Spinal cord (tissue), 10 donors: ENCODE data around the gene RHOV. TPM values are rescaled to one million over a fixed set of nuclear protein-coding genes. Genes with fewer than 3 reads are reported as not detected.

Source experiments
- DNase-seq, 6 donors: peaks; one replicate each; pipeline versions ENCODE4 v3.0.0 to v3.0.0-alpha.2; 2013 to 2015; ENCODE audit warnings: low spot score in 6 of 6, low read depth in 4 of 6
- H3K27ac ChIP-seq: one replicate; pipeline ENCODE4 v1.5.1; 2013; ENCODE audit warnings: low read depth, low read length, control low read depth
- H3K27me3 ChIP-seq: one replicate; pipeline ENCODE4 v1.6.1; 2013; ENCODE audit warnings: low read length; ENCODE audit not compliant: control insufficient read depth, insufficient read depth
- H3K36me3 ChIP-seq: one replicate; pipeline ENCODE4 v1.6.1; 2013; ENCODE audit warnings: low read length; ENCODE audit not compliant: control insufficient read depth, insufficient read depth
- H3K4me1 ChIP-seq: one replicate; pipeline ENCODE4 v1.6.1; 2013; ENCODE audit warnings: low read length; ENCODE audit not compliant: control insufficient read depth, insufficient read depth
- H3K4me3 ChIP-seq: one replicate; pipeline ENCODE4 v1.5.1; 2013; ENCODE audit warnings: low read depth, low read length, control low read depth
- H3K9me3 ChIP-seq: one replicate; pipeline ENCODE4 v1.6.1; 2013; ENCODE audit warnings: low read length; ENCODE audit not compliant: control insufficient read depth, insufficient read depth
- WGBS: methylation state at CpG from one replicate; pipeline ENCODE4 v1.1.5; 2013; ENCODE audit warnings: missing lambda C conversion rate; ENCODE audit not compliant: insufficient coverage; 5-methylcytosine and 5-hydroxymethylcytosine counted together
- polyA plus RNA-seq, 2 donors: library from polyadenylated mRNA; unstranded; fragments of 120-200 nt; gene quantifications; one replicate each; pipeline ENCODE4 v1.2.1, GENCODE V29; 2013; ENCODE audit not compliant: insufficient read length in 2 of 2
- total RNA-seq, 2 donors: library from RNA; depleted of rRNA in 1 of 2; stranded (reverse); fragments of 120-200 nt in 1 of 2; fragments of >200 nt in 1 of 2; gene quantifications; one replicate each; pipeline versions ENCODE4 v1.2.3 to v1.2.4, GENCODE V29; 2013 to 2014
- donor health status: healthy.

Gene RHOV
- total and polyA plus RNA-seq, 4 donors, result 1.7 to 12.2 (median 6.1) TPM

GRCh38 chr15:40906091-40906990 is 32.3 kb upstream of the RHOV start:
- H3K36me3 ChIP-seq, result peaks cover 46% of the 10 kb centered on the region
- 7% methylated on average over 30 of the region's 36 CpGs for WGBS
- H3K4me3 ChIP-seq, result peak overlapping the region; percentile 58
- H3K27me3 ChIP-seq, result no peaks in the 10 kb centered on the region
- peak in 1 of 6 donors; percentile 80 for DNase-seq
- H3K9me3 ChIP-seq, result no peaks in the 10 kb centered on the region
- H3K27ac ChIP-seq, result peak overlapping the region; percentile 88
- peaks cover 57% of the 10 kb centered on the region for H3K4me1 ChIP-seq

DNA sequence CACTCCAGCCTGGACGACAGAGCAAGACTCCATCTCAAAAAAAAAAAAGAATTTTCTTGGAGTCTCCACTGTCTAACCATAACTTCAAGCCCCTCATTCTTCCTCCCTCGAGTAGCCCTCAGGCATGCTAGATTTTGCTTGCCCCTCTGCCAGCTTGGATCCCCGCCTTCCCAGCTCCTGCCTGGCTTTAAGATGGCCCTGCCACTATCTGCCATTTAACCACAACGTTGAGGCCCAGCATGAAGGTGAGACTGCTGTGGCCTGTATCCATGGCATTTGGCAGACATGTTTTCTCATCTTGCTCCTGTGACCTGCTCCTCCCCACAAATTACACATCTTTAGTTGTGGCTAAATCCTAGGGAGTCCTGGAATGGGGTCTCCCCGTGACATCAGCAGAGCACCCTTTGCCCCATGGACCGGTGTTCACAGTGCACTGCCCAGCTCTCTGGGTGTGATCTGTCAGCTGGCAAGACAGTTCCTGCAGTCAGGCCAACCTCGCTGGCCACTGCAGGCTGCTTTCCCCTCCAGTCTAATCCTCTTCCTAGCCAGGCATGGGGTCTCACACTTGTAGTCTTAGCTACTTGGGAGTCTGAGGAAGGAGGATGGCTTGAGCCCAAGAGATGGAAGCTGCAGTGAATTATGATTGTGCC is 30.6 kb upstream of the RHOV start:
- Histone ChIP-seq H3K27me3 (no peaks in the 10 kb centered on the region), H3K9me3 (no peaks in the 10 kb centered on the region), H3K36me3 (peaks cover 63% of the 10 kb centered on the region), H3K27ac (no peak overlapping the region), H3K4me3 (no peak overlapping the region), H3K4me1 (peaks cover 47% of the 10 kb centered on the region)
- DNase-seq, result no peak
- 85% methylated on average over 6 of the region's 7 CpGs for WGBS

DNA sequence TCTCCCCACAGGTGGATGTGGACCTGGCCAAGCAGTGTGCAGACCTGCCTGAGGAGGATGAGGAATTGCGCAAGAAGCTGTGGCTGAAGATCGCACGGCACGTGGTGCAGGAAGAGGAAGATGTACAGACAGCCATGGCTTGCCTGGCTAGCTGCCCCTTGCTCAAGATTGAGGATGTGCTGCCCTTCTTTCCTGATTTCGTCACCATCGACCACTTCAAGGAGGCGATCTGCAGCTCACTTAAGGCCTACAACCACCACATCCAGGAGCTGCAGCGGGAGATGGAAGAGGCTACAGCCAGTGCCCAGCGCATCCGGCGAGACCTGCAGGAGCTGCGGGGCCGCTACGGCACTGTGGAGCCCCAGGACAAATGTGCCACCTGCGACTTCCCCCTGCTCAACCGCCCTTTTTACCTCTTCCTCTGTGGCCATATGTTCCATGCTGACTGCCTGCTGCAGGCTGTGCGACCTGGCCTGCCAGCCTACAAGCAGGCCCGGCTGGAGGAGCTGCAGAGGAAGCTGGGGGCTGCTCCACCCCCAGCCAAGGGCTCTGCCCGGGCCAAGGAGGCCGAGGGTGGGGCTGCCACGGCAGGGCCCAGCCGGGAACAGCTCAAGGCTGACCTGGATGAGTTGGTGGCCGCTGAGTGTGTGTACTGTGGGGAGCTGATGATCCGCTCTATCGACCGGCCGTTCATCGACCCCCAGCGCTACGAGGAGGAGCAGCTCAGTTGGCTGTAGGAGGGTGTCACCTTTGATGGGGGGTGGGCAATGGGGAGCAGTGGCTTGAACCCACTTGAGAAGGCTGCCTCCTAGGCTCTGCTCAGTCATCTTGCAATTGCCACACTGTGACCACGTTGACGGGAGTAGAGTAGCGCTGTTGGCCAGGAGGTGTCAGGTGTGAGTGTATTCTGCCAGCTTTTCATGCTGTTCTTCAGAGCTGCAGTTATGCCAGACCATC is 28.8 kb upstream of the RHOV start:
- H3K27me3 ChIP-seq, result no peaks in the 10 kb centered on the region
- peaks cover 81% of the 10 kb centered on the region for H3K36me3 ChIP-seq
- WGBS, result 85% methylated on average over 33 of the region's 33 CpGs
- peaks cover 37% of the 10 kb centered on the region for H3K4me1 ChIP-seq
- no peaks in the 10 kb centered on the region for H3K9me3 ChIP-seq
- DNase-seq, result peak in 1 of 6 donors; percentile 7
- H3K27ac ChIP-seq, result no peak overlapping the region
- H3K4me3 ChIP-seq, result no peak overlapping the region

DNA sequence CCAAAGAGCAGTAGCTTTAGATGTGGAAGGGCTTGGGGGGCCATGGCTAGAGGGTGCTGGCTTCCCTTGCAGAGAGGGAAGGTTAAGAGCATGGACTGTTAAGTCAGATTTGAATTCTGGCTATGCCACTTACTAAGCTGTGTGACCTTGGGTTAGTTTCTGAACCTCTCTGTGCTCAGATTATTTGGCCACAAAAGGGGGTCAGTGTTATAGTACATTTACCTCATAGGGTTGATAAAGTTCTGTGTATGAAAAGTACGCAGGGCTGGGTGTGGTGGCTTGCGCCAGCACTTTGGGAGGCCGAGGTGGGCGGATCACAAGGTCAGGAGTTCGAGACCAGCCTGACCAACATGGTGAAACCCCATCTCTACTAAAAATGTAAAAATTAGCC is 27.0 kb upstream of the RHOV start:
- WGBS, result no CpG with 5 or more reads among the region's 5 CpGs
- Histone ChIP-seq H3K27me3 (no peaks in the 10 kb centered on the region), H3K9me3 (no peaks in the 10 kb centered on the region), H3K27ac (no peak overlapping the region), H3K36me3 (peaks cover 78% of the 10 kb centered on the region), H3K4me1 (peaks cover 19% of the 10 kb centered on the region), H3K4me3 (no peak overlapping the region)
- DNase-seq, result no peak

DNA sequence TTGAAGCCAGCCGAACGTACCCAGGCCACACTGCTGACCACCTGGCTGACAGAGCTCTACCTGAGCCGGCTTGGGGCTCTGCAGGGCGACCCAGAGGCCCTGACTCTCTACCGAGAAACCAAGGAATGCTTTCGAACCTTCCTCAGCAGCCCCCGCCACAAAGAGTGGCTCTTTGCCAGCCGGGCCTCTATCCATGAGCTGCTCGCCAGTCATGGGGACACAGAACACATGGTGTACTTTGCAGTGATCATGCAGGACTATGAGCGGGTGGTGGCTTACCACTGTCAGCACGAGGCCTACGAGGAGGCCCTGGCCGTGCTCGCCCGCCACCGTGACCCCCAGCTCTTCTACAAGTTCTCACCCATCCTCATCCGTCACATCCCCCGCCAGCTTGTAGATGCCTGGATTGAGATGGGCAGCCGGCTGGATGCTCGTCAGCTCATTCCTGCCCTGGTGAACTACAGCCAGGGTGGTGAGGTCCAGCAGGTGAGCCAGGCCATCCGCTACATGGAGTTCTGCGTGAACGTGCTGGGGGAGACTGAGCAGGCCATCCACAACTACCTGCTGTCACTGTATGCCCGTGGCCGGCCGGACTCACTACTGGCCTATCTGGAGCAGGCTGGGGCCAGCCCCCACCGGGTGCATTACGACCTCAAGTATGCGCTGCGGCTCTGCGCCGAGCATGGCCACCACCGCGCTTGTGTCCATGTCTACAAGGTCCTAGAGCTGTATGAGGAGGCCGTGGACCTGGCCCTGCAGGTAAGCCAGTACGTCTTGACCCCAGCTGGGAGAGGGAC is 26.4 kb upstream of the RHOV start:
- 96% methylated on average over 36 of the region's 36 CpGs for WGBS
- no peaks in the 10 kb centered on the region for H3K27me3 ChIP-seq
- no peak overlapping the region for H3K4me3 ChIP-seq
- no peak overlapping the region for H3K27ac ChIP-seq
- DNase-seq, result no peak
- H3K9me3 ChIP-seq, result no peaks in the 10 kb centered on the region
- H3K36me3 ChIP-seq, result peaks cover 81% of the 10 kb centered on the region
- peaks cover 19% of the 10 kb centered on the region for H3K4me1 ChIP-seq

- Histone ChIP-seq H3K4me3 (no peak overlapping the region), H3K9me3 (no peaks in the 10 kb centered on the region), H3K4me1 (peaks cover 24% of the 10 kb centered on the region), H3K27ac (no peak overlapping the region), H3K27me3 (no peaks in the 10 kb centered on the region), H3K36me3 (peaks cover 77% of the 10 kb centered on the region)
- no peak for DNase-seq
- WGBS, result 96% methylated on average over 27 of the region's 33 CpGs
These were observed 25.6 kb upstream of the RHOV start for GRCh38 chr15:40899536-40900207.

- H3K27me3 ChIP-seq, result no peaks in the 10 kb centered on the region
- no peaks in the 10 kb centered on the region for H3K9me3 ChIP-seq
- WGBS, result under 1% methylated on average over 31 of the region's 33 CpGs
- H3K36me3 ChIP-seq, result peaks cover 36% of the 10 kb centered on the region
- DNase-seq, result peak in 2 of 6 donors; percentile 39 to 69
- peak overlapping the region; percentile 87 for H3K4me3 ChIP-seq
- H3K27ac ChIP-seq, result peak overlapping the region; percentile 93
- peaks cover 25% of the 10 kb centered on the region for H3K4me1 ChIP-seq
These were observed 20.8 kb upstream of the RHOV start for GRCh38 chr15:40894681-40895448.
